NT2/D1 (cell line): ENCODE measurements around the gene TAGLN.

ENCODE experiments used
- SUZ12 ChIP-seq: IDR thresholded peaks from 2 replicates; pipeline ENCODE4 v1.6.1; 2011; ENCODE audit not compliant: insufficient read length, insufficient read depth; ENCODE audit errors: extremely low read depth
- YY1 ChIP-seq: IDR thresholded peaks from 2 replicates; pipeline ENCODE4 v1.6.1; 2011; ENCODE audit not compliant: insufficient read length, insufficient read depth
- ZNF274 ChIP-seq: IDR thresholded peaks from 2 replicates; pipeline ENCODE4 v1.6.1; 2011; ENCODE audit warnings: mild to moderate bottlenecking, low read depth, low read length

- TF ChIP-seq YY1: no peak
- no peak for TF ChIP-seq ZNF274
- no peak for TF ChIP-seq SUZ12
Measured at GRCh38 chr11:117175104-117175503, 24.1 kb upstream of the TAGLN start.
